Gastrocnemius medialis (tissue), 4 donors: ENCODE results near the gene CCDC171. TPM values are rescaled to one million over a fixed set of nuclear protein-coding genes. Genes with fewer than 3 reads are reported as not detected.
A peak's percentile ranks its signal among the peaks of the same experiment; 100 is the strongest.
"Not testable (repeated sequence)": the region's sequence is repeated elsewhere in the genome, so short reads cannot be mapped to it uniquely, and the experiment has no call there.

Experiments
- ATAC-seq, 2 donors: fragments of 150-250 bp; one replicate each; pipeline ENCODE4 v1.9.1; 2016
- DNase-seq, 2 donors: peaks; one replicate each; pipeline ENCODE4 v3.0.0-alpha.2; 2019
- H3K27ac ChIP-seq, 4 donors: fragments of 200-600 bp; sonication (generic); 1 replicate in 1 of 4; 2 replicates in 3 of 4; pipeline ENCODE4 v1.5.1; 2016 to 2018; ENCODE audit warnings: mild to moderate bottlenecking in 2 of 4, moderate library complexity in 1 of 4
- H3K27me3 ChIP-seq, 3 donors: fragments of 200-600 bp; sonication (generic) in 2 of 3; 1 replicate in 1 of 3; 2 replicates in 2 of 3; pipeline versions ENCODE4 v1.5.1 to v1.6.0; 2016 to 2019; ENCODE audit warnings: mild to moderate bottlenecking in 1 of 3, moderate library complexity in 1 of 3
- H3K36me3 ChIP-seq, 2 donors: fragments of 200-600 bp; sonication (generic) in 1 of 2; one replicate each; pipeline ENCODE4 v1.5.1; 2017 to 2018
- H3K4me1 ChIP-seq, 2 donors: fragments of 200-600 bp; sonication (generic) in 1 of 2; one replicate each; pipeline ENCODE4 v1.5.1; 2016 to 2017; ENCODE audit warnings: mild to moderate bottlenecking in 2 of 2
- H3K4me3 ChIP-seq, 4 donors: fragments of 200-600 bp; sonication (generic) in 3 of 4; 1 replicate in 1 of 4; 2 replicates in 3 of 4; pipeline ENCODE4 v1.5.1; 2016 to 2019; ENCODE audit warnings: mild to moderate bottlenecking in 2 of 4
- H3K9me3 ChIP-seq, 3 donors: fragments of 200-600 bp; sonication (generic) in 2 of 3; 1 replicate in 1 of 3; 2 replicates in 2 of 3; pipeline ENCODE4 v1.5.1; 2016 to 2019
- POLR2A ChIP-seq, 2 donors: fragments of 450-650 bp; IDR thresholded peaks; one replicate each; pipeline ENCODE4 v1.6.1; 2017; ENCODE audit warnings: antibody characterized with exemption in 2 of 2, mild to moderate bottlenecking in 2 of 2, moderate library complexity in 2 of 2
- in situ Hi-C, 4 donors: fragments of 200-750 bp; cut with MboI; loops; one replicate each; pipeline versions ENCODE4 v1.15.0 to v1.8.0; 2017; ENCODE audit warnings: low sequenced_read_pairs in 4 of 4
- intact Hi-C: fragments of 100-400 bp; cut with DNase I; formaldehyde crosslinking; loops from one replicate; pipeline ENCODE4 v1.15.1; 2023; ENCODE audit warnings: low total_unique reads
- total RNA-seq, 4 donors: library from RNA; depleted of rRNA; stranded (reverse); fragments of >200 nt; gene quantifications; one replicate each; pipeline versions ENCODE4 v1.1.0 to v1.2.3, GENCODE V29; 2016
- TF ChIP-seq, protein P1 (sequence below), 5 experiments: fragments of 450-650 bp in 3 of 5; fragments of 200-600 bp in 2 of 5; sonication (generic) in 2 of 5; IDR thresholded peaks in 4 of 5; conservative IDR thresholded peaks in 1 of 5; 1 replicate in 4 of 5; 2 replicates in 1 of 5; pipeline ENCODE4 v1.5.1; 2016 to 2019; ENCODE audit warnings: antibody characterized with exemption in 5 of 5, mild to moderate bottlenecking in 3 of 5, moderate library complexity in 3 of 5

Gene CCDC171
- total RNA-seq, 4 donors from 2014 or later: 0.61 to 1.7 (median 1.3) TPM

DNA sequence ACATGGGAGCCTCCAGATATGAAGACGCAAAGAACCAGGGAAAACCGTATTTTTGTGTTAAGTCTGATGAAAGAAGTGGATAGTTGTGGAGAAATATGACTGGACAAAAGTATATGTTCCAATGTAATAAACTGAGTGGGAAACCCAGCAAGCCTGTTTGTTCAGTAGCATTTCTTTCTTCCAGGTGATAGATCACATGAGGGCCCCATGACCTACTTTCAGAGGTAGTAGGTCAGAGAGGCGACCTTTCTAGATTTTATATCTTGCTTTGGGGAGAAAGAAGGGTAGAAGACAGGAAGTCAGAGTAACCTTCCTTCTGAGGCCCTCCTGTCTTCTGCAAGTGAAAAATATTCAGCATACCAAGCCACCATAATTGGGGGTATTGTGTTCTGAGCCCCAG, 31.5 kb downstream of the CCDC171 start:
- TF ChIP-seq POLR2A (IDR thresholded peaks at IDR 0.05): no peak
- TF ChIP-seq, protein P1, sequence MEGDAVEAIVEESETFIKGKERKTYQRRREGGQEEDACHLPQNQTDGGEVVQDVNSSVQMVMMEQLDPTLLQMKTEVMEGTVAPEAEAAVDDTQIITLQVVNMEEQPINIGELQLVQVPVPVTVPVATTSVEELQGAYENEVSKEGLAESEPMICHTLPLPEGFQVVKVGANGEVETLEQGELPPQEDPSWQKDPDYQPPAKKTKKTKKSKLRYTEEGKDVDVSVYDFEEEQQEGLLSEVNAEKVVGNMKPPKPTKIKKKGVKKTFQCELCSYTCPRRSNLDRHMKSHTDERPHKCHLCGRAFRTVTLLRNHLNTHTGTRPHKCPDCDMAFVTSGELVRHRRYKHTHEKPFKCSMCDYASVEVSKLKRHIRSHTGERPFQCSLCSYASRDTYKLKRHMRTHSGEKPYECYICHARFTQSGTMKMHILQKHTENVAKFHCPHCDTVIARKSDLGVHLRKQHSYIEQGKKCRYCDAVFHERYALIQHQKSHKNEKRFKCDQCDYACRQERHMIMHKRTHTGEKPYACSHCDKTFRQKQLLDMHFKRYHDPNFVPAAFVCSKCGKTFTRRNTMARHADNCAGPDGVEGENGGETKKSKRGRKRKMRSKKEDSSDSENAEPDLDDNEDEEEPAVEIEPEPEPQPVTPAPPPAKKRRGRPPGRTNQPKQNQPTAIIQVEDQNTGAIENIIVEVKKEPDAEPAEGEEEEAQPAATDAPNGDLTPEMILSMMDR (IDR thresholded peaks at IDR 0.05 in 4 of 5, conservative IDR thresholded peaks at IDR 0.05 in 1 of 5): no peak
- H3K36me3 ChIP-seq: no peaks in the 10 kb centered on the region
- H3K27me3 ChIP-seq: no peaks in the 10 kb centered on the region
- no peak for ATAC-seq
- H3K4me1 ChIP-seq: no peaks in the 10 kb centered on the region
- no peak overlapping the region for H3K27ac ChIP-seq
- no peak for DNase-seq
- no peaks in the 10 kb centered on the region for H3K9me3 ChIP-seq
- intact Hi-C loops: no loop called here
- in situ Hi-C loops: no loop called here
- no peak overlapping the region for H3K4me3 ChIP-seq

DNA sequence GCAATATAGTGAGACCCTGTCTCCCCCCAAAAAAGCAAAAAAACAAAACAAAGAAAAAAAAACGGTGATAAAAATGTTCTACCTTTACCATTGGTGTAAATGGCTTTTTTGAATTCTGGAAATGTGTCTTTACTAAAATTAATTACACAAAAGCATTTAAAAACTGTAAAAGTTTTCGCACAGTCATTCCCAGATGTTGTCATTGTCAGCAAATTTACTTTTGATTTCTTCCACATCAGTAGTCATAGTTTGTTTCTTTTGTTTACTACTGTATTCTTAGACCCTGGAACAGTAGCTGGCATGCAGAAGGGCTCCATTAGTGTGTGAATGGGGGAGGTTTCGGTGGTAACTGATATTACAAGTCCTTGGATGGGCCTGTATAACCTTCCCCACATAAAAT, 39.5 kb downstream of the CCDC171 start:
- in situ Hi-C loops: no loop called here
- Histone ChIP-seq H3K36me3 (no peaks in the 10 kb centered on the region), H3K27ac (no peak overlapping the region), H3K9me3 (no peaks in the 10 kb centered on the region), H3K27me3 (no peaks in the 10 kb centered on the region), H3K4me3 (no peak overlapping the region), H3K4me1 (no peaks in the 10 kb centered on the region)
- ATAC-seq: no peak
- no peak for TF ChIP-seq POLR2A (IDR thresholded peaks at IDR 0.05)
- TF ChIP-seq, protein P1 (IDR thresholded peaks at IDR 0.05 in 4 of 5, conservative IDR thresholded peaks at IDR 0.05 in 1 of 5): no peak
- intact Hi-C loops: no loop called here
- no peak for DNase-seq

DNA sequence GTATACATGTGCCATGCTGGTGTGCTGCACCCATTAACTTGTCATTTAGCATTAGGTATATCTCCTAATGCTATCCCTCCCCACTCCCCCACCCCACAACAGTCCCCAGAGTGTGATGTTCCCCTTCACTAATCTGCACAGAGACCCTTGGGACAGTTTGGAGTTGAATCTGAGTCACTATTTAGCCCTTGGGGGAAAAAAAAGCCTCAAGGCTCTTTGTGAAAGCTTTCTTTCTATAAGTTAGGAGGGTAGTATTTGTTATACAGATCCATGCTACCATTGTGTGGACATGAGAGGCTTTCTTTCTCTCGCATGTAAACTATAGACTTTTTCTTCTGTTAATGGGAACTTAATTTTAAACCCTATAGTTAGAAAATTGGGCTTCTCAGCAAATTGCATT, 40.1 kb downstream of the CCDC171 start:
- DNase-seq, H3K9me3 ChIP-seq, H3K27ac ChIP-seq, in situ Hi-C loops, H3K4me3 ChIP-seq, H3K27me3 ChIP-seq, H3K4me1 ChIP-seq, intact Hi-C loops, H3K36me3 ChIP-seq, ATAC-seq: not testable (repeated sequence)

DNA sequence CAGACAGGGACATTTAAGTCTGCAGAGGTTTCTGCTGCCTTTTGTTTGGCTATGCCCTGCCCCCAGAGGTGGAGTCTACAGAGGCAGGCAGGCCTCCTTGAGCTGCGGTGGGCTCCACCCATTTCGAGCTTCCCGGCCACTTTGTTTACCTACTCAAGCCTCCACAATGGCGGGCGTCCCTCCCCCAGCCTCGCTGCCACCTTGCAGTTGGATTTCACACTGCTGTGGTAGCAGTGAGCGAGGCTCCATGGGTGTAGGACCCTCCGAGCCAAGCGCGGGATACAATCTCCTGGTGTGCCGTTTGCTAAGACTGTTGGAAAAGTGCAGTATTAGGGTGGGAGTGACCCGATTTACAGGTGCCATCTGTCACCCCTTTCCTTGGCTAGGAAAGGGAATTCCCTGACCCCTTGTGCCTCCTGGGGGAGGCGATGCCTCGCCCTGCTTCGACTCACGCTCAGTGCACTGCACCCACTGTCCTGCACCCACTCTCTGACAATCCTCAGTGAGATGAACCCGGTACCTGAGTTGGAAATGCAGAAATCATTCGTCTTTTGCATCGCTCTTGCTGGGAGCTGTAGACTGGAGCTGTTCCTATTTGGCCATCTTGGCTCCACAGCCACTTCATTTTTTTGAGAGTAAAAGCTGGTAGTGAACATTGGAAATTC, 48.0 kb downstream of the CCDC171 start:
- ATAC-seq, H3K4me3 ChIP-seq, H3K36me3 ChIP-seq, DNase-seq, H3K27me3 ChIP-seq, H3K9me3 ChIP-seq, intact Hi-C loops, H3K4me1 ChIP-seq, H3K27ac ChIP-seq: not testable (repeated sequence)
- in situ Hi-C loops: loop anchor here in 2 of 4 donors (25.0 kb wide), 2 partner anchors 313 to 388 kb away; no protein-coding TSS in a partner anchor

DNA sequence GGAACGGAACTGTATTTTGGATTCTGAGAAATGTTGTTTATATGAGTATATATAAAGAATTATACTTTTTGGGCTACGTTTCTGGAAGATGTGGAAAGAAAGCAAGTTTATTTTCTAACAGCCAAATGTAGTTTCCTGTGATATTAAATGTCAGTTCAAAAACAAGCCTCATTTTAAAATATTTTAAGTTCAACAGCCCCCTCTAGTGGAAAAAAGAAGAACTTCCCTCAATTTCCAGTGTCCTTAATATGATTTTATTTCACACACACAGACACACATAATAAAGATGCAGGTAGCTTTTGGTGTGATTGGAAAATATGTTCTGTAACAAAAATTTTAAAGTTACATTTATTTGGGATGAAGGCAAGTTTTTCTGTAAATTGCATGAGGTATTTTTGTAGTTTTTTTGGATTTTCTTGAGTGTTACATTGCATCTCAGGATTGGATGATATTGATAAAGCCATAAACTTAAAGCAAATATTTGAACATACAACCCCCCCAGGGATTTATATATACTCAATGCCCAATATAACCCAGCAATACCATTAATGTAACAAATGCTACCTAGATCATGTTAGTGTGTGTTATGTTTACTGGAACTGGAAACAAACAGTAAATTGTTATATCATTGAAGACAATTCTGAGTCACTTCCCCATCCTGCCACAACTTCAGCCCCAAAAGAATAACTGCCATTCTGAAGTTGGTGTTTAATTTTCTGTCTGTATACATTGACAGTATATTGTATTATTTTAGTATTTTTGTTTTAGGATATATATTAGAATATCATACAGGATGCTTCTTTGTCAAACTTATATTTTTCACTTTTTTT, 54.0 kb downstream of the CCDC171 start:
- TF ChIP-seq, protein P1 (IDR thresholded peaks at IDR 0.05 in 4 of 5, conservative IDR thresholded peaks at IDR 0.05 in 1 of 5): peak; percentile 60 to 83 (median 62)
- no peak for TF ChIP-seq POLR2A (IDR thresholded peaks at IDR 0.05)
- ATAC-seq: peak in 1 of 2 donors; percentile 42
- H3K27me3 ChIP-seq: no peaks in the 10 kb centered on the region

More for the DNA sequence above, 54.0 kb downstream of the CCDC171 start:
- intact Hi-C loops: loop anchor here (1.0 to 2.0 kb wide), 2 partner anchors 330 to 396 kb away; no protein-coding TSS in a partner anchor
- no peak for DNase-seq
- Histone ChIP-seq H3K9me3 (no peaks in the 10 kb centered on the region), H3K4me1 (peaks cover 0 to 5% of the 10 kb centered on the region in 2 donors), H3K36me3 (no peaks in the 10 kb centered on the region), H3K4me3 (no peak overlapping the region), H3K27ac (no peak overlapping the region)
- in situ Hi-C loops: loop anchor here in 2 of 4 donors (25.0 kb wide), 2 partner anchors 320 to 395 kb away; no protein-coding TSS in a partner anchor
